Stimulated activated CD4-positive, alpha-beta T cell treated with anti-CD3 and anti-CD28 coated beads, Interleukin-1b, Interleukin-23, amount 100 ng/mL, for 4 hours (primary cell): ENCODE results near the gene PRR30.
"Not testable (repeated sequence)": the region's sequence is repeated elsewhere in the genome, so short reads cannot be mapped to it uniquely, and the experiment has no call there.

ENCODE experiments used
- DNase-seq, 2 donors: peaks; one replicate each; pipeline ENCODE4 v3.0.0-alpha.2; 2020; ENCODE audit warnings: low read depth in 2 of 2

The PRR30 gene

DNA sequence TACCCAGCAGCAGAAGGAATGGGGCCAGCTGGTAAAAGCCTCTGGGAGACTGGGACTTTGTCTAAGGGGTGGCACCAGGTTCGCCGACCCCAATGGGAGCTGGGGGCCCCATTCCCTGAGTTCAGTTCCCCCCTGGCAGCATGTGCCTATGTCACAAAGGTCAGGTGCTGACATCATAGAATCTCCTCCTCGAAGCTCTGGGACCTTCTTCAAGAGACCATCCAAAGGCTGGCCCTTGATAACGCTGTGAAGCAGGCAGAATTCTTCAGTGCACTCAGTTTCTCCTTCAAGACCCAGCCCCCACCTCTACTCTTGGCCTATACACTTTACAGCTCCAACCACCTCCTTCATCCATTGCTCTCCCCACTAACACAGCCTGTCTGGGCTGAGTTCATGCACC lies at the start of gene PRR30:
Gene PRR30, minus strand, starts transcription at position 101 of the 400 bp plus-strand sequence. CDS start 1,081 bp downstream, outside the sequence.
- DNase-seq, result no peak

DNA sequence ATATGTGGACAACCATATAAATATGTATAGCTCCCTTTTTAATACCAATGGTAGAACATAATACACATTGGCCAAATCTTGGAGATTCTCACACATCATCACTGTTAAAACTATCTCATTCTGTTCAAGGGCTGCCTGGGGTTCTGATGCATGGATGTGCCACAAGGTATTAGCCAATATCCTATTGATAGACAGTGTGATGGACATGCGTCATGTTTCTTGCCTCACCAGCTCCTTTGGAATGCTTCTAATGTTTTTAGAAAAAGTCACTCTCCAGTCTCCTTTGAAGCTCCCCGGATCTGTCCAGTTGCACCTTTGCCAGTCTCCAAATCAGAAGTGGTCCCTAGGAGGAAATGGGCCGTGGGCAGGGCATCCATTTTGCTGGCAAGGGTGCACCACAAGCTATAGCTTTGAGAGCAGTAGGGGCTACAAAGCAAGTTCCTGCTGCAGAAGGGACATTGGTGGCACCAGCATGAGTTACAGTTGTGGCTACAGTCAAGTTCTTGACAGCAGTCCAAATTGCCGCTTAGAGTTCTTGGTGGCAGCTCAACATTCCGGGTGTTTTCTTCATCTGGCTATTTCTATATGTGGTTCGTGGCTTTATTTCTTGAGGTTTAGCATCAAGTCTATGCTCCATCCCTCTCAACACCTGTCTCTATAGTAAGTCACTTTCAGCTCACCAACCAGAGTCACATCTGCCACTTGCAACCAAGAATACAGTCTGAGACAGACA lies 47.6 kb upstream of the PRR30 start:
- no peak for DNase-seq

DNA sequence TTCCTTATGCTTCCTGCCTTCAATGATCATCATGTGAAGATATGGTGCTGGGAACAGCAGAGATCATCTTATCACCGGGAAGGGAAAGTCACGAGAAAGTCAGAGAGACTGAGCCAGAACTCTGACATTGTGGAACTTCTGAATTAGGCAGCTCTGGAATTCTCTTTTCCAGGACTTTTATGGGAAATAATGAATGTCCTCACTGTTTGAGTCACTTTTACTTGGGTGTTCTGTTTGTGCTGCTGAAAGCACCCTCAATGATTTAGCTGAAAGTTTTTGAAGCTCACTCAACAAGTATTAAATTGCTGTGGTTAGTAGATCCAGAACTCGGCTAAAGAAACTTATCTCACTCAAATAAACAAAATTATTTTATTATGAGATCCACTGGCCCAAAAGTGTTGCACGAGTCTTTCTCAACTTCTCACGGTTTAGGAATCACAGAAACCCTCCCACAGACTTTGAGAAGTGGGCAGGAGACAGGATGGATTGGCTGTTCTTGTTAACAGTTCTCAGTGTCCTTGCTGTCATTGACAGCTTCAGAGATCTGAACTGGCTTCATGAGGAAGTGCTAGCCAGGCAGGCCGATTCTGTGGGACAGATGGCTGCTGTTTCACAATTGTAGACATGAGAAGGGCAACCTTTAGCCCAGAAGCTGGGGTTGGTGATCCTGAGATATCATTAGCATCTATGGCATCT lies 46.3 kb upstream of the PRR30 start:
- DNase-seq, result no peak

DNA sequence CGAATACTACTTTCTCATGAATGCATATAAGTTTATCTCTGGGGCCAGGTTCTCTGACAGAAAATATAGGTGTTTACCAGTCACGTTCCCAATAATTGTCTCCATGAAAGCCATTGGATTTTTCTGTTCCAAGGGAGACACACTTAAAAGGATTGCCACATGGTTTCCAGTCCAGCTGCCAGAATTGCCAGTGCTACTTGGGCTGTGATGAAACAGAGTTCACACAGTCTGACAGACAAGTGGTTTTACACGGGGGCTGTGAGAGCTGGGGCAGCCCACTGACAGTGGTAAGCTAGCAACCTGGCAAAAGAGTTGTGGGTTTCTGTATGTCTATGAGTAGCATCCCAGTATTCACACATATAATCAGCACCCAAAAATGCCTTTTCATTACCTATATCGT lies 44.9 kb upstream of the PRR30 start:
- no peak for DNase-seq

DNA sequence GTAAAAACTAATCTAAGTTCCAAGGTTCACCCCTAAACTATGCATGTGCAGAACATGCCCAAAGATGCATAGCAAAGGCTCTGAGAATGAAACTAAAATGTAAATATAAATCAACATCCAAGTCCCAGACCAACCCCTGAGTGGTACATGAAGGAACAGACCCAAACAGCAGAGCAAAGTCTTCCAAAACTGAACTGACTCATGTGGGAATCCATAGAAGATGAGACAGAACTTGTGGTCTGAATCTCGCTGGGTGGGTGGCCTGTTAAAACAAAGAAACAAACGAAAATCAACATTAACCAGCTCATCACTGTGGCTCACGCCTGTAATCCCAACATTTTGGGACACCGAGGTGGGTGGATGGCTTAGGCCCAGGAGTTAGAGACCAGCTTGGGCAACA lies 43.1 kb upstream of the PRR30 start:
- DNase-seq, result no peak

DNA sequence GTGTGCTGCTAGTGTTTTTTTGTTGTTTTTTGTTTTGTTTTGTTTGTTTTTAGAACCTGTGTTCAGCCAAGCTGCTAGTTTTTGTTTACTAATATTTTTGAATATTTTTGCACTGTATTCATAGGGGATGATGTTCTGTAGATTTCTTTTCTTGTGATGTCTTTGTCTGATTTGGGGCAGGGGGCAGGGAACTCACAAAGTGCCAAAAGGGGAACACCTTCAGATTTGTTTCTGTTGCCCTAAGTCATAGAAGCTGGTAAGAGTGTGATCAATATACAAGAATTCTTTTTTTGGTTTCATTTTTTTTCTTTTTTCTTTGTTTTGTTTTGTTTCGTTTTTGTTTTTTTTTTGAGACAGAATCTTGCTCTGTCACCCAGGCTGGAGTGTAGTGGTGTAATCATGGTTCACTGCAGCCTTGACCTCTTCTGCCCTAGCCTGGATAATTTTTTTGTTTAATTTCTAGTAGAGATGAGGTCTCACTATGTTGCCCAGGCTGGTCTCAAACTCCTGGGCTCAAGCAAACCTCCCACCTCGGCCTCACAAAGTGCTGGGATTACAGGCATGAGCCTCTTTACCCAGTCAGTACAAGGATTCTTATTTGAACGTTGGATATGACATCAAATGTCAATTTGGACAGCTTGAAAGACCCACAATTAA lies 40.3 kb upstream of the PRR30 start:
- DNase-seq, result no peak

DNA sequence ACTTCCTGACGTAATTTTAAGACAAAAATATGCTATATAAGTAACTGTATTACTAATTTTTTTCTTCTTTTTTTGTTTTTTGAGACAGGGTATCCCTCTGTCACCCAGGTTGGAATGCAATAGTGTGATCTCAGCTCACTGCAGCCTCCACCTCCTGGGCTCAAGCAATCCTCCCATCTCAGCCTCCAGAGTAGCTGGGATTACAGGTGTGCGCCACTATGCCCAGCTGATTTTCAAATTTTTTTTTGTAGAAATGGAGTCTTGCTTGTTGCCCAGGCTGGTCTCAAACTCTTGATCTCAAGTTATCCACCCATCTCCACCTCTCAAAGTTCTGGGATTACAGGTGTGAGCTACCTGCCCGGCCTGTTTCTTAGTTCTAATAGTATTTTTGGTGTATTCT lies 39.3 kb upstream of the PRR30 start:
- no peak for DNase-seq

DNA sequence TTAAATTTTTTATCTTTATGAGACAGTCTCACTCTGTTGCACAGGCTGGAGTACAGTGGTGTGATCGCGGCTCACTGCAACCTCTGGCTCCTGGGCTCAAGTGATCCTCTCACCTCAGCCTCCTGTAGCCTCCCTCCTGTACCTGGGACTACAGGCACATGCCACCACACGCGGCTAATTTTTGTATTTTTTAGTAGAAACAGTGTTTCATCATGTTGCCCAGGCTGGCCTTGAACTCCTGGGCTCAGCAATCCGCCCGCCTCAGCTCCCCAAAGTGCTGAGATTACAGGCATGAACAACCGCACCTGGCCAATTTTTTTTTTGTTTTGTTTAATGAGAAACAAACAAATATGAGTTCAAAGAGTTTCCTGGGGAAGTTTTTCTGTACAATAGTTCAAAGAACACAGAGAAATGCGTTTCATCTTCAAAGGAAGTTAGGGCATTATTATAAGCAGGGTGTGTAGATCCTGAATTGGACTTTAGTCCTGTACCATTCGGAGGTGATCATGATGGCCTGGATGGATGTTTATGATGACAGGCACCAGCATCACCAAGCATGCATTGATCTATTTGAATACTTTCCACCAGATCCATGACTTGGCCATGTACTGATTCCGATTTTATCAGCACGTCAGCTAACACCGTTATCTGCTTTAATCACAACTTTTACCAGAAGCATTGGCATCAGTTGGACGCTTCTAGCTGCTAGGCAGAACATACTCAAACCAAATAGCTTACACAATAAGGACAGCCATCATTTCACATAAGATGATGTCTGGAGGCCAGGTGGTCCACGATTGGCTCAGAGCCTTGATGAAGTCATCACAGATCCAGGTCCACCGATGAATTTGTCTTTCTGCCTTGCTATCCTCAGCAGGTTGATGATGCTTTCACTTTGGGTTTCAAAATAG lies 38.5 kb upstream of the PRR30 start:
- no peak for DNase-seq

DNA sequence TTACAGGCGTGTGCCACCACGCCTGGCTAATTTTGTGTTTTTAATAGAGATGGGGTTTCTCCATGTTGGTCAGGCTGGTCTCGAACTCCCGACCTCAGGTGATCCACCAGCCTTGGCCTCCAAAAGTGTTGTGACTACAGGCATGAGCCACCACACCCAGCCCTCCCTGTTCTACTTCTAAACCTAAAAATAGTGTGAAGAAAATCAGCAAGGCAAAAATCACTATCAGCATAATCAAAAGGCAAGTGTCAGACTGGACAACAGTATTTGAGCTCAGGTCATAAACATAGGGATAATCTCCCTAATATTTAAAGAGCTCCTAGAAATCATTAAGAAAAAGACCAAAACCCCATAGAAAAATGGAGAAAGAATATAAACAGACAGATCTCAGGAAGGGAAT lies 36.6 kb upstream of the PRR30 start:
- DNase-seq, result not testable (repeated sequence)

DNA sequence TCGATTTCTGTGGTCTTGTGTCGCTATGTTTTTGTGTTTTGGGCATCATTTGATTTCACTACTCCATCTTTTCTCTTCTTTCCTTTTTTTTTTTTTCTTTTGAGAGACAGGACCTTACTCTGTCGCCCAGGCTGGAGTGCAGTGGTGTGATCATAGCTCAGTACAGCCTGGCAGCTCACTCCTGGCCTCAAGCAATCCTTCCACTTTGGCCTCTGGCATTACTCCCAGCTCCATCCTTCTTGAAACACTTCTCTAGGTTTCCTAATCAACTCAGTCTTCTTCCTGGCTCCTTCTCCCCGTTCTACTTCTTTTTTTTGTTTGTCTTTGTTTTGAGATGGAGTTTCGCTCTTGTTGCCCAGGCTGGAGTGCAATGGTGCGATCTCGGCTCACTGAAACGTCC lies 36.1 kb upstream of the PRR30 start:
- no peak for DNase-seq

DNA sequence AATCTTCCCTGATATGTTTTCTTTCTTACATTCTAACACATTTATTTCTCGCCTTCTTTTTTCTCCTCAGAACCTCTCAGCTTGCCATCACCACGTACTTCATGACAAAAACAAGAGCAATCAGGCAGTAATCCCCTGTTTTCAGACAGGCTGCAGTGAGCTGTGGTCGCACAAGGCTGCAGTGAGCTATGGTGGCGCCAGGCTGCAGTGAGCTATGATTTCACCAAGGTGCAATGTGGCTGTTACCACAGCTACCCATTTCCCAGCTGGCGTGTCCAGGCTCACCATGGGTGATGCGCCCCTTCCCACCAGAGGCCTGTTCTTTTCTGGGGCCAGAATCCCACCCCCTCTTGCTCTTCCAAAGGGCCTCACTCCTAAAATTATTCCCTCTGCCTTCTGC lies 35.4 kb upstream of the PRR30 start:
- DNase-seq, result no peak

DNA sequence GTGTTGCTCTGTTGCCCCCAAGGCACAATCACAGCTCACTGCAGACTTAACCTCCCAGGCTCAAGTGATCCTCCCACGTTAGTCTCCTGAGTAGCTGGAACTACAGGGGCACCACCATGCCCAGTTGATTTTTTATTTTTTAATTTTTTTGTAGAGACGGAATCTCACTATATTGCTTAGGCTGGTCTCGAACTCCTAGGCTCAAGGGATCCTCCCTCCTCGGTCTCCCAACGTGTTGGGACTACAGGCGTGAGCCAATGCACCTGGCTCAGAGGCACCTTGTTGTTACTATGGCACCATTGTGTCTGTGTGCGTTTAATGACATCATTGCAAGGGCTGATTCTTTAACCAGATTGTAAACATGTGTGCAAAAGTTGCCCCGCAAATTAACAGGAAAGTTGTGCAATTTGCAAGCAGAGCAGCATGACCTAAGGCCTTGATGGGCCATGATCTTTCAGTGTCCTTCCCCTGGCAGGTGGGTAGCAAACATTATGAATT lies 32.2 kb upstream of the PRR30 start:
- no peak for DNase-seq

DNA sequence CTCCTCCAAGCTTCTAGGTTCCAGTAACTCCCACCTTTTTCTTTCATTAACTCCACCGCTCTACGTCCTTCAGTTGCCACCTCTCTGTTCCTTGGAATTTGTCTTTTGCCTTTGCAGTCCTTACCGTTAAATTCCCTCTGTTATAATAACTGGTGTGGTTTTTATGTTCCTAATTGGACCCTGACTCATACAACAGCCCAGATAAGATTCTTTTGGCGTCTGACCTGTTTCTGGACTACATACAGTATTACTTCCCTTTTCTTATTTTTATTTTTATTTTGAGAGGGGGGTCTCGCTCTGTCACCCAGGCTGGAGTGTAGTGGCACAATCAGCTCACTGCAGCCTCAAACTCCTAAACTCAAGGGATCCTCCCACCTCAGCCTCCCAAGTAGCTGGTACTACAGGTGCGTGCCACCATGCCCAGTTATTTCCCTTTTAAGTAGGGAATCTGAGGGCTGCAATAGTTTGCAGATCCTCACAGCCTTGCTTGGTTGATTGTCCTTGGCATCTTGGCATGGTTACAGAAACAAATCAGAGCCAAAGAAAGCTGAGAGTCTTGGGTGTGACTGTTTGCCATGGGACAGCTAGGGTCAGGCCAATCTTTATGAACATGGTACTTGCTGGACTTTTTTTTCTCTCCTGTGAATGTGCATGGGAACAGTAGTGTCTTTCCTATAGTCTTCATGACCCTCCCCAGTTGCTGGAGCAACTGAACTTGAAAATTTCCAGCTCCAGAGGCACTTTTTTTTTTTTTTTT lies 31.5 kb upstream of the PRR30 start:
- DNase-seq, result no peak

DNA sequence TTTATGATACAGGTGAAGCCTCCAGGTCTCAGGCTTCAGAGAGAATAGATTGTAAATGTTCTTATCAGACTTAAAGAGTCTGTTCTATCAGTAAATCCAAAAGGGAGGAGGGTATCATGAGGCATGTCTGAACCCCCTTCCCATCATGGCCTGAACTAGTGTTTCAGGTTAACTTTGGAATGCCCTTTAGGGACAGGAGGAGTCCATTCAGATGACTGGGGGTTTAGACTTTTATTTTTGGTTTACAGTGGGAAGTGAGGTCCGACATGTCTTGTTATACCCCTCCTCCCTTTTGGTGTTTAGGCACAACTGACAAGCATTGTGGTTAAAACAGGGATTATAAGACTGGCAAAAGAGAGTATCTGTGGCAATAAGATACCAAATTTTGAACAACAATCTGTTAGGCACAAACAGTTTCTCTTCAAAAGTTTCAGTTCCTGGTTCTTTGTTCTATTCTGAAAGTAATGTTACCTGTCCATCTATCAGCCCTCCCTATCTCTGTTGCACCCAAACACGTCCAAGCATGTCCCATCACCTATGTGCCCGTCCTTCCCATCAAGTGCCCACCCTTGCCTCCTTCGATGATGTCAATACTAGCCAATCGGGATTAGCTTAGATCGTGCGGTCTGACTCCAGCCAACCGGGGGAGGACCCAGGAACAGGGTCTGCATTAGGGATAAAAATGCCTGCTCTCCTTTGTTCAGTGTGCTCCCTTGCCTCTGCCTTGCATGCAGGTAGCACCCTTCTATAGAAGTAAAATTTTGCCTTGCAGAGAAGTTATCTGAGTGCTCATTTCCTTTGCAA lies 26.0 kb upstream of the PRR30 start:
- no peak for DNase-seq

DNA sequence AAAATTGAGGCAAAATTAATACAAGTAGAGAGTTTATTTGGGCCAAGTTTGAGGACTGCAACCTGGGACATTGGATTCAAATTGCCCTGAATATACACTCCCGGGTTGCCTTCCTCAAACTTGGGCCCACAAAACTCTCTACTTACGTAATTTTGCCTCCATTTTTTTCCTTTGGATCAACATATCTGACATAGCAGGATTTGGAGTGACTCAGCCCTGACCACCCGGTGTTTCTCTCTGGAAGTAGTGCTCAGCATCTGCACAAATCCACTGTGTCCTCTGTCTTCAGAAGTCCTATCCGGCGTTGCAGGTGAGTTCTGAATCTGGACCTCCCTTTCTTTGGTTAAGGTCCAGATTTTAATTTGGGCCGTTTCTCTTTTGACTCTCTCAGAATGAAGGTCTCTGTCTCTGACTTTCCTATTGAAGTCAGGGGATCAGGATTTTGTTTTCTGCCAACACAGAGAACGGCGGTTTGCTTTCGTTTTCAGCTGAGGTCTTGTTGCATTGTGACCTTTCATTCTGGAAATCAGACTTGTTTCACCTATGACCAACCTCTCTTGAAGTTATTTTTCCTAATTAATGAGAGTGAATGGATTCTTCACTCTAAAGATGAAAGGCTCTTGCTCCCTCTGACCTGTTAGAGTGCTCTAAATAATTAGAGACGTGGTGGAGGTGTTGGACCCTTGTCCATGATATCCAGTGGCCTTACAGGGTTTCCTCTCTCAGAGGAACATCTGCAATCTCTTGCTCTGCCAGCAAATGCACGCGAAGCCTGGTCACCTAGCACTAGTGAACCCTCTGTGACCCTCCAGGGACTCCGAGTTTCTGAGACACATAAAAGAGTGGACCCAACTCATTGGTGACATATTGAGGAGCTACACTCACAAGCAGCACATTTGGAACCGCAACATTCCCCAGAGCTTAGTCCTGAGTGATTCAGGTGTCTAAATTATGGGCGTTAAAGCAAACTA lies 23.2 kb upstream of the PRR30 start:
- DNase-seq, result no peak

DNA sequence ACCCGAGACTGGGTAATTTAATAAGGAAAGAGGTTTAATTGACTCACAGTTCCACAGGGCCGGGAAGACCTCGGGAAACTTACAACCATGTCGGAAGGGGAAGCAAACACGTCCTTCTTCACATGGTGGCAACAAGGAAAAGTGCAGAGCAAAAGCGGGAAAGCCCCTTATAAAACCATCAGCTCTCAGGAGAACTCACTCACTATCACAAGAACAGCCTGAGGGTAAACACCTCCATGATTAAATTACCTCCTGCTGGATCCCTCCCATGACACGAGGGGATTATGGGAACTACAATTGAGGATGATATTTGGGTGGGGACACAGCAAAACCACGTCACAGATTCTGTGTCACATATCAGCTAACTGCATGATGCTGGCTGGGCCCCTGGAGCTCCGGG lies 21.0 kb upstream of the PRR30 start:
- DNase-seq, result no peak

DNA sequence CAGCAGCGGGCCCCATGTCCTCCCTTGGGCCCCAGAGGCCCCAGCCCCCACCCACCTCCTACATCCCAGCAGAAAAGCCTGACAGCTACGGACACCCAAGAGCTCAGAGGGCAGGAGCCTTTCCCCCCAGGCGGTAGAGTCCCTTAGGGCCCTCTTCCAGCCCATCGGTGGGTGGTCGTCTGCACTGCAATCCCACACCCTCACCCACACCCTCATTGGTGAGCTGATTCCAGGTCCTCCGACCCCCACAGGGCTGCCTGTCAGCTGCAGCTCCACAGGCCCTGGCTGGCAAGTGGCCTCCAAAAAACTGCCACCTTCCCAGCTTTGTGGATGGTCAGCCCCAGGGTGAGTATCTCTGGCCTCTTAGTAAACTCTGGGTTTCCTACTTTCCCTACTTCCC lies 20.1 kb upstream of the PRR30 start:
- DNase-seq, result no peak

DNA sequence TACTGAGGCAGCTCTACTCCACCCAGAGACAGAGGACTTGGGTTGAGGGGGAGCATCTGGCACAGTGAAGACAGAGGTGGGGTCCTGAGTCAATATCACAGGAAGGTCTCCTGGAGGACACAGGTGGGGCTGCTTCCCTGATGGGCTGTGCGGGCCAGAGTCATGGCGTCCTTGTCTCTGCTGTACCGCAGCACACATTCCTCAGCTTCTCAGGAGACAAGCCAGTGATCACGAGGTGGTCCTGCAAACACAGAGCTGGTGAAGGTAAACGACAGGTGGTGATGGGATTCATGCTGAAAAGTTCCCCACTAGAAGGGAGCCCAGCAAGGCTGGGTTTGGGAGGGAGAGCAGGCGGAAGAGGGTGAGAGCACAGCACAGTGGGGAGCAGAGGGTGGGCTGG lies 19.3 kb upstream of the PRR30 start:
- DNase-seq, result no peak

DNA sequence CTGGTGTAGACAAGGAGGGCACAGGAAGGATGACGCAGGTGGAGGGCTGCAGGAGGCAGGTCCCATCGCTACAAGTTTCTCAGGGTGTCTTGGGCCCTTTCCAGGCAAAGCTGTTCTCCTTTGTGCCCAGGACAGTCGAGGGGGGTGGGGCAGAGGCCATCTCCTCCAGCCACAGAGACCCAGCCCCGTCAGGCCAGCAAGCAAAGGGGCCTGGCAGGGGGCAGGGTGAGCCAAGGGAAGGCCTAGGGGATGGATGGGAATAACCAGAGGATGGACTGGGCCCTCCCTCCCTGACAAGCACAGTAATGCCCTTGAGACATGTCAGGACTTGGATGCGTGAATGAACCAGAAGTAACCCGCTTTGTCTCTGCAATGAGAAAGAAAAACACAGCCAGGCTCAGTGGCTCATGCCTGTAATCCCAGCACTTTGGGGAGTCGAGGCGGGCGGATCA lies 15.9 kb upstream of the PRR30 start:
- no peak for DNase-seq
